Keratinocyte (primary cell): ENCODE results near the gene WSB1. TPM values are rescaled to one million over a fixed set of nuclear protein-coding genes. Genes with fewer than 3 reads are reported as not detected.

ENCODE experiments used
- DNase-seq: peaks from one replicate; pipeline ENCODE4 v3.0.0-alpha.2; 2011; ENCODE audit warnings: low read depth, missing footprints, low spot score
- FAIRE-seq: peaks from 2 replicates; lab custom pipeline; 2011; peaks lifted over from hg19 to GRCh38; lab: Jason Lieb, UNC
- H2AFZ ChIP-seq: 2 replicates; pipeline ENCODE4 v1.6.0; 2012; ENCODE audit warnings: low read length, control low read depth, inconsistent platforms; ENCODE audit not compliant: control insufficient read depth
- H3K27ac ChIP-seq: 2 replicates; pipeline ENCODE4 v1.5.1; 2011; ENCODE audit warnings: low read length; ENCODE audit not compliant: control insufficient read depth, insufficient read depth
- H3K27me3 ChIP-seq: 3 replicates; pipeline ENCODE4 v1.6.0; 2011; ENCODE audit warnings: low read length; ENCODE audit not compliant: control insufficient read depth, insufficient read depth; ENCODE audit errors: extremely low read depth
- H3K36me3 ChIP-seq, 2 experiments: 2 replicates in 1 of 2; 3 replicates in 1 of 2; pipeline ENCODE4 v1.5.1; 2011; ENCODE audit warnings: low read length in 2 of 2, mild to moderate bottlenecking in 1 of 2; ENCODE audit not compliant: control insufficient read depth in 2 of 2, insufficient read depth in 2 of 2; ENCODE audit errors: extremely low read depth in 1 of 2
- H3K4me1 ChIP-seq: 3 replicates; pipeline ENCODE4 v1.5.1; 2011; ENCODE audit warnings: low read length; ENCODE audit not compliant: control insufficient read depth, insufficient read depth; ENCODE audit errors: extremely low read depth
- H3K4me2 ChIP-seq: 3 replicates; pipeline ENCODE4 v1.6.0; 2011; ENCODE audit warnings: low read depth, low read length; ENCODE audit not compliant: control insufficient read depth, insufficient read depth; ENCODE audit errors: extremely low read depth
- H3K4me3 ChIP-seq, 3 experiments: fragments of 200-600 bp in 1 of 3; sonication (generic) in 1 of 3; 2 replicates in 2 of 3; 3 replicates in 1 of 3; pipeline ENCODE4 v1.5.1; 2011 to 2016; ENCODE audit warnings: low read length in 3 of 3, mild to moderate bottlenecking in 3 of 3, control low read depth in 2 of 3, inconsistent platforms in 1 of 3, low read depth in 1 of 3, mixed read lengths in 1 of 3, mixed run types in 1 of 3, moderate library complexity in 1 of 3; ENCODE audit not compliant: control insufficient read depth in 2 of 3, insufficient read depth in 2 of 3; ENCODE audit errors: extremely low read depth in 1 of 3
- H3K79me2 ChIP-seq: 2 replicates; pipeline ENCODE4 v1.6.0; 2012; ENCODE audit warnings: low read length; ENCODE audit not compliant: control insufficient read depth, insufficient read depth
- H3K9ac ChIP-seq: 3 replicates; pipeline ENCODE4 v1.6.0; 2011; ENCODE audit warnings: low read length; ENCODE audit not compliant: control insufficient read depth, insufficient read depth; ENCODE audit errors: extremely low read depth
- H3K9me1 ChIP-seq: 3 replicates; pipeline ENCODE4 v1.6.0; 2011; ENCODE audit warnings: low read length; ENCODE audit not compliant: control insufficient read depth, insufficient read depth; ENCODE audit errors: extremely low read depth
- H3K9me3 ChIP-seq: 2 replicates; pipeline ENCODE4 v1.5.1; 2012; ENCODE audit warnings: low read depth, low read length; ENCODE audit not compliant: control insufficient read depth
- H4K20me1 ChIP-seq: 3 replicates; pipeline ENCODE4 v1.6.0; 2011; ENCODE audit warnings: low read length; ENCODE audit not compliant: control insufficient read depth, insufficient read depth; ENCODE audit errors: extremely low read depth
- CTCF ChIP-seq, 3 experiments: IDR thresholded peaks in 1 of 3; conservative IDR thresholded peaks in 1 of 3; optimal IDR thresholded peaks in 1 of 3; 2 replicates in 2 of 3; 3 replicates in 1 of 3; pipeline versions ENCODE3 to v1.5.1; 2011; ENCODE audit warnings: low read length in 3 of 3, mild to moderate bottlenecking in 3 of 3, moderate library complexity in 2 of 3, control low read depth in 1 of 3, inconsistent platforms in 1 of 3; ENCODE audit not compliant: insufficient read depth in 2 of 3; ENCODE audit errors: extremely low read depth in 1 of 3
- EZH2 ChIP-seq: IDR thresholded peaks from one replicate; pipeline ENCODE4 v1.6.1; 2012; ENCODE audit warnings: inconsistent platforms, mild to moderate bottlenecking, low read length, moderate library complexity
- dilution Hi-C: fragments of 300-500 bp; cut with MboI; formaldehyde crosslinking; loops from one replicate; pipeline ENCODE4 v1.7.0; 2020; ENCODE audit warnings: low sequenced_read_pairs; ENCODE audit not compliant: extremely low pct_ligation_motif_present
- polyA plus RNA-seq, 5 experiments: library from polyadenylated mRNA; depleted of rRNA in 3 of 5; stranded (reverse) in 3 of 5; stranded (forward) in 1 of 5; unstranded in 1 of 5; fragments of >200 nt; gene quantifications; 1 replicate in 1 of 5; 2 replicates in 3 of 5; 3 replicates in 1 of 5; pipeline versions ENCODE4 v1.2.1 to v1.2.3, GENCODE V29; 2011 to 2012; ENCODE audit warnings: missing spikeins in 2 of 5, low read depth in 1 of 5, low replicate concordance in 1 of 5

Gene WSB1
- polyA plus RNA-seq, 1 donor (not counting 4 experiments of a cell fraction or from before 2014, with no cell fraction given), result 135 TPM

GRCh38 chr17:27266228-27266627 is 27.7 kb upstream of the WSB1 start:
- Histone ChIP-seq H3K79me2 (no peaks in the 10 kb centered on the region), H3K9me1 (no peaks in the 10 kb centered on the region), H2AFZ (no peak overlapping the region), H3K27me3 (no peaks in the 10 kb centered on the region), H4K20me1 (no peaks in the 10 kb centered on the region), H3K4me1 (no peaks in the 10 kb centered on the region), H3K36me3 (no peaks in the 10 kb centered on the region), H3K9ac (no peak overlapping the region), H3K9me3 (no peaks in the 10 kb centered on the region), H3K27ac (no peak overlapping the region), H3K4me2 (no peak overlapping the region), H3K4me3 (no peak overlapping the region)
- DNase-seq, result no peak
- TF ChIP-seq CTCF (optimal IDR thresholded peaks at IDR 0.05 in 1 of 3, IDR thresholded peaks at IDR 0.05 in 1 of 3, conservative IDR thresholded peaks at IDR 0.05 in 1 of 3; ENCODE audit: extremely low read depth in 1 of 3, insufficient read depth in 2 of 3, low read length in 3 of 3) (no peak), EZH2 (no peak)
- dilution Hi-C loops, result no loop called here
- FAIRE-seq, result no peak

- dilution Hi-C loops, result no loop called here
- Histone ChIP-seq H3K27me3 (no peaks in the 10 kb centered on the region), H3K9me3 (no peaks in the 10 kb centered on the region), H4K20me1 (no peaks in the 10 kb centered on the region), H2AFZ (no peak overlapping the region), H3K9me1 (no peaks in the 10 kb centered on the region), H3K36me3 (no peaks in the 10 kb centered on the region), H3K4me1 (no peaks in the 10 kb centered on the region), H3K9ac (no peak overlapping the region), H3K27ac (no peak overlapping the region), H3K4me3 (no peak overlapping the region), H3K4me2 (no peak overlapping the region), H3K79me2 (no peaks in the 10 kb centered on the region)
- TF ChIP-seq EZH2 (no peak), CTCF (optimal IDR thresholded peaks at IDR 0.05 in 1 of 3, IDR thresholded peaks at IDR 0.05 in 1 of 3, conservative IDR thresholded peaks at IDR 0.05 in 1 of 3; ENCODE audit: extremely low read depth in 1 of 3, insufficient read depth in 2 of 3, low read length in 3 of 3) (no peak)
- FAIRE-seq (no peak), DNase-seq (no peak)
Measured at GRCh38 chr17:27268394-27269085, 25.4 kb upstream of the WSB1 start.
